ENCODE results near the gene N4BP3.
A peak's percentile ranks its signal among the peaks of the same experiment; 100 is the strongest.

GRCh38 chr5:178150977-178151734 lies 37.8 kb downstream of the N4BP3 start:
- TF ChIP-seq CTCF (IDR thresholded peaks at IDR 0.05) (no peak), POLR2AphosphoS5 (IDR thresholded peaks at IDR 0.05) (peak; percentile 1), EP300 (IDR thresholded peaks at IDR 0.05) (no peak), POLR2A (IDR thresholded peaks at IDR 0.05) (no peak)
